Calu3 (cell line): ENCODE measurements around the gene CLTCL1. TPM values are rescaled to one million over a fixed set of nuclear protein-coding genes. Genes with fewer than 3 reads are reported as not detected.

Source experiments
- BruUV-seq: library from RNA; stranded (reverse); fragments of 400-500 nt; replicated peaks from 2 replicates; lab custom pipeline; 2021; lab: Mats Ljungman, UMichigan
- CTCF ChIA-PET: fragments of 300-600 bp; sonication (Branson Sonifier 250); formaldehyde crosslinking; loops from one replicate; lab custom pipeline; 2022; ENCODE audit warnings: antibody characterized with exemption; lab: Charles Lee
- DNase-seq: peaks from one replicate; pipeline ENCODE4 v3.0.0; 2022
- H3K27ac Mint-ChIP-seq: one replicate; pipeline ENCODE4 v1.8.0; 2022; ENCODE audit warnings: mixed read lengths; ENCODE audit not compliant: unreplicated experiment
- H3K27me3 Mint-ChIP-seq: one replicate; pipeline ENCODE4 v1.8.0; 2022; ENCODE audit warnings: mixed read lengths; ENCODE audit not compliant: unreplicated experiment
- H3K36me3 Mint-ChIP-seq: one replicate; pipeline ENCODE4 v1.8.0; 2022; ENCODE audit warnings: mild to moderate bottlenecking, moderate library complexity, mixed read lengths; ENCODE audit not compliant: insufficient read depth, unreplicated experiment
- H3K4me1 Mint-ChIP-seq: one replicate; pipeline ENCODE4 v1.8.0; 2022; ENCODE audit warnings: mild to moderate bottlenecking, low read depth, mixed read lengths; ENCODE audit not compliant: unreplicated experiment
- H3K4me3 Mint-ChIP-seq: one replicate; pipeline ENCODE4 v1.8.0; 2022; ENCODE audit warnings: mild to moderate bottlenecking, low read depth, moderate library complexity, mixed read lengths; ENCODE audit not compliant: unreplicated experiment
- H3K9me3 Mint-ChIP-seq: one replicate; pipeline ENCODE4 v1.8.0; 2022; ENCODE audit warnings: low read depth, mixed read lengths; ENCODE audit not compliant: unreplicated experiment
- intact Hi-C: fragments of 100-400 bp; cut with micrococcal nuclease; formaldehyde crosslinking; loops from one replicate; pipeline ENCODE4 v1.10.0; 2022; ENCODE audit not compliant: unreplicated experiment
- total RNA-seq: library from RNA; stranded (reverse); gene quantifications from 2 replicates; pipeline ENCODE4 v1.2.3, GENCODE V29; 2022
- TF ChIP-seq, protein P1 (sequence below): fragments of 200-600 bp; IDR thresholded peaks from one replicate; pipeline ENCODE4 v1.8.0; 2022; ENCODE audit warnings: antibody characterized with exemption; ENCODE audit not compliant: unreplicated experiment

The CLTCL1 gene
- total RNA-seq, 1 experiment from 2014 or later, result 2.9 TPM

DNA sequence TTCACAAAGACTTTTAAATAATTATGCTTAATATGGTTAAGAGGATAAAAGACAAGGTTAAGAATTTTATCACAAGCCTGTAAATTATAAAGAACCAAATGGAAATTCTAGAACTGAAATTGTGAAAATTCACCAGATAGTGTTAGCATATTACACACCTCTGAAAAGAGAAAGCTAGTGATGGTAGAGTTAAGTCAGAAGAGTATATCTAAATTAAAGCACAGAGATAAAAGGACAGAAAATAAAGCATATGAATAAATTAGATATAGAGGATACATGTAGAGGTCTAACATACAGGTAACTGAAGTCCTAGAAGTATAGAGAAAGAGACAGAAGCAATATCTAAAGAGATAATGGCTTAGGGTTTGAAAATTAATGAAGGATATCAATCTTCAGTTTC, 4.2 kb upstream of the CLTCL1 start:
- DNase-seq, result no peak
- H3K9me3 Mint-ChIP-seq, result no peaks in the 10 kb centered on the region
- peaks cover 20% of the 10 kb centered on the region for H3K27me3 Mint-ChIP-seq
- CTCF ChIA-PET, result no interaction called here
- no peaks in the 10 kb centered on the region for H3K4me1 Mint-ChIP-seq
- TF ChIP-seq, protein P1, sequence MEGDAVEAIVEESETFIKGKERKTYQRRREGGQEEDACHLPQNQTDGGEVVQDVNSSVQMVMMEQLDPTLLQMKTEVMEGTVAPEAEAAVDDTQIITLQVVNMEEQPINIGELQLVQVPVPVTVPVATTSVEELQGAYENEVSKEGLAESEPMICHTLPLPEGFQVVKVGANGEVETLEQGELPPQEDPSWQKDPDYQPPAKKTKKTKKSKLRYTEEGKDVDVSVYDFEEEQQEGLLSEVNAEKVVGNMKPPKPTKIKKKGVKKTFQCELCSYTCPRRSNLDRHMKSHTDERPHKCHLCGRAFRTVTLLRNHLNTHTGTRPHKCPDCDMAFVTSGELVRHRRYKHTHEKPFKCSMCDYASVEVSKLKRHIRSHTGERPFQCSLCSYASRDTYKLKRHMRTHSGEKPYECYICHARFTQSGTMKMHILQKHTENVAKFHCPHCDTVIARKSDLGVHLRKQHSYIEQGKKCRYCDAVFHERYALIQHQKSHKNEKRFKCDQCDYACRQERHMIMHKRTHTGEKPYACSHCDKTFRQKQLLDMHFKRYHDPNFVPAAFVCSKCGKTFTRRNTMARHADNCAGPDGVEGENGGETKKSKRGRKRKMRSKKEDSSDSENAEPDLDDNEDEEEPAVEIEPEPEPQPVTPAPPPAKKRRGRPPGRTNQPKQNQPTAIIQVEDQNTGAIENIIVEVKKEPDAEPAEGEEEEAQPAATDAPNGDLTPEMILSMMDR, result no peak
- intact Hi-C loops, result no loop called here
- no peak overlapping the region for H3K4me3 Mint-ChIP-seq
- BruUV-seq, result no TSS peak
- H3K36me3 Mint-ChIP-seq, result peaks cover 18% of the 10 kb centered on the region
- no peak overlapping the region for H3K27ac Mint-ChIP-seq

DNA sequence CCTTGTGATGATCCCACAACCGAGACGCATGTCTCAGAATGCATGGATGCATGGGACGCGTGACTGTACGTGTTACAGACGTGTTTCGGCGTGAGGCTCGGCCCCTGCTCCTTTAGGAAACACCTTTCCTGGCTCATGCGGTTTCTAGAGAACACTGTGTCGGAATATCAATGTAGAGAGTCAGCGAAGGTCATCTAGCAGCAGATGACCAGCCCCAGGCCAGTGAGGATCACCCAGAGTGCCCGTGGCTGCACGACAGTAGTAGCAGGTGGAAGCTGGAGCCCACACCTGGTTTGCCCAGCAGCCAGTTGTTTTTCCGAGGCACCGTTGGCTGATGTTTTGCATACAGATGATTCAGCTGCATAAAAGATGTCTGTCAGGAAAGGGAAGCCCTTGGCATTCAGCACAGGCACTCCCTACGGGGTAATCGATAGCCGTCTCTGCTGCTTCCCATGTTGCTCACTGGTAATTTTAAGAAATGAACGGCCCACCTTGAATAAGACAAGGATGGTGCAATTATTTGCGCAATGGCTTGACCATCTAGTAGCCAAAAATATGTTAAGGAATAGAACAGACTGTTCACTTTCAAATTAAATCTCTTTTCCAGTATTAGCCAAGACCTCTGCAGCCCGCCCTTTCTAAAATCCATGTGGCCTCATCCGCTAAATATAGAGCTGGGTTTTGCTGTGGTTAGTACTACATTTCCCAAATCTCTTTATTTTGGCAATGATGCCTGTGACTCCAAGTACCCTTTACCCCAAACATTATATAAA, 1.1 kb upstream of the CLTCL1 start:
- no TSS peak for BruUV-seq
- Mint-ChIP-seq H3K27me3 (peaks cover 51% of the 10 kb centered on the region), H3K9me3 (no peaks in the 10 kb centered on the region), H3K4me1 (peaks cover 9% of the 10 kb centered on the region), H3K27ac (peak overlapping the region; percentile 19), H3K4me3 (peak overlapping the region; percentile 74), H3K36me3 (peaks cover 20% of the 10 kb centered on the region)
- intact Hi-C loops, result loop anchor here (5.0 kb wide), 1 partner anchor 425 kb away; no protein-coding TSS in a partner anchor
- CTCF ChIA-PET, result interaction anchor here (1.8 kb wide), 1 partner anchor 148 kb away, joined by 5 read pairs; the partner anchor contains the start of gene ESS2
- TF ChIP-seq, protein P1, result no peak
- DNase-seq, result no peak

DNA sequence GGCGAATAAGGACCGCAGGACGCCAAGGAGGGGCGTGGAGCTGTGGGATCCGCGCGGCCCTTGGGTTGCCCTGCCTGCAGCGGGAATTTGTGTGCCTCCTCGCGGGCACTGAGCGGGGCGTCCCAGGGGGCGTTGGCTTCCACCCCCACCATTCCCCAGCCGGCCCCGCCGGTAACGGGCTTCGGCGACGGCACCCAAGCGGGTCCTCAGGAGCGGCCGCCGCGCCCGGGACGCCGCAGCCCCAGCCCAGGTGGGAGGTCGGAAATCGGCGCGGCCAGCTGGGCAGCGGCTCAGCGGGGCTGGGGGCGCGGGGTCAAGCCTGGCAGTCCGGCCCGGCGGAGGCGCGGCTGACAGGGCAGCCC, 320 bp downstream of the CLTCL1 start:
- intact Hi-C loops, result loop anchor here (5.0 kb wide), 1 partner anchor 426 kb away; no protein-coding TSS in a partner anchor
- H3K27ac Mint-ChIP-seq, result no peak overlapping the region
- CTCF ChIA-PET, result interaction anchor here (1.8 kb wide), 1 partner anchor 146 kb away, joined by 5 read pairs; the partner anchor contains the start of gene ESS2
- TF ChIP-seq, protein P1, result no peak
- H3K4me1 Mint-ChIP-seq, result peaks cover 9% of the 10 kb centered on the region
- no peaks in the 10 kb centered on the region for H3K9me3 Mint-ChIP-seq
- peak; percentile 31 for DNase-seq
- H3K4me3 Mint-ChIP-seq, result peak overlapping the region; percentile 74
- no TSS peak for BruUV-seq
- H3K36me3 Mint-ChIP-seq, result peaks cover 20% of the 10 kb centered on the region
- peaks cover 54% of the 10 kb centered on the region for H3K27me3 Mint-ChIP-seq

DNA sequence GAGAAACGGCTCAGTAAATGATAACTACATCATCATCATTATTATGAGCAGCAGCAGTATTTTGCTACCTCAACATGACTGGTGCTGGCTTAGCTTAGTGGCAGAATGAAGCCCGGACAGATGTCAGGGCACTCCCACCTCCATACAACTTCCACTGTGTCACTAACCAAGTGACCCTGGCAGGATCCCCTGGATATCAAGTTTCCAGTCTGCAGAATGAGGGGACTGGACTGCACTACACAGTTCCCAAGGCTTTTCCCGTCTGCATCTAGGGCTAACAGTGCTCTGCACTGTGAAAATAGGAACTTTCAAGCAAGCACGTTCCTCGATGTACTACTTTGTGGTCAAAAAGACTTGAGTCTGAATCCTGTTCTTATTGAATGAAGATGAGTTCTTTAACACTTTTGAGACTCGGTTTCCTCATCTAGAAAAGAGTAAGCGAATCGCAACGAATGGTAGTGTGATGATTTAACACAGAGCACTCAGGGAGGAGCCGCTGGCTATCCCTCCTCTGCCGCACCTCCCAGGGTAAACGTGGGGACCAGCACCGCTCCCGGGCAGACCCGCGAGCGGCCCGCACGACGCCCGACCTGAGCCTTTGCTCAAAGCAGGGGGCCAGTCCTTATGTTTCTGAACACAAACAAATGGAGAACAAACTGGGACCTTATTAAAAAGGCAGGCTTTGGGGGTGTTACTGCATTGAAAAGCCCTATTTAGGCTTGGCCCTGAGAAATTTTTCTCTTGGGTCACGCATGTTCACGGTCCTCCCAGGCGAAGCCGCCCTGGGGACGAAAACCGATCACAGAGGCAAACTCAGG, 910 bp downstream of the CLTCL1 start:
- intact Hi-C loops, result loop anchor here (5.0 kb wide), 1 partner anchor 427 kb away; no protein-coding TSS in a partner anchor
- no peaks in the 10 kb centered on the region for H3K9me3 Mint-ChIP-seq
- H3K27ac Mint-ChIP-seq, result no peak overlapping the region
- peak overlapping the region; percentile 74 for H3K4me3 Mint-ChIP-seq
- no TSS peak for BruUV-seq
- H3K27me3 Mint-ChIP-seq, result peaks cover 48% of the 10 kb centered on the region
- CTCF ChIA-PET, result interaction anchor here (1.8 kb wide), 1 partner anchor 146 kb away, joined by 5 read pairs; the partner anchor contains the start of gene ESS2
- peaks cover 20% of the 10 kb centered on the region for H3K36me3 Mint-ChIP-seq
- DNase-seq, result no peak
- H3K4me1 Mint-ChIP-seq, result peaks cover 9% of the 10 kb centered on the region
- TF ChIP-seq, protein P1, result no peak
